ENCODE results near the gene PDHA1. TPM values are rescaled to one million over a fixed set of nuclear protein-coding genes. Genes with fewer than 3 reads are reported as not detected.

The PDHA1 gene
- total RNA-seq, 4 donors from 2014 or later, result 45.6 to 99.6 (median 72.2) TPM

DNA sequence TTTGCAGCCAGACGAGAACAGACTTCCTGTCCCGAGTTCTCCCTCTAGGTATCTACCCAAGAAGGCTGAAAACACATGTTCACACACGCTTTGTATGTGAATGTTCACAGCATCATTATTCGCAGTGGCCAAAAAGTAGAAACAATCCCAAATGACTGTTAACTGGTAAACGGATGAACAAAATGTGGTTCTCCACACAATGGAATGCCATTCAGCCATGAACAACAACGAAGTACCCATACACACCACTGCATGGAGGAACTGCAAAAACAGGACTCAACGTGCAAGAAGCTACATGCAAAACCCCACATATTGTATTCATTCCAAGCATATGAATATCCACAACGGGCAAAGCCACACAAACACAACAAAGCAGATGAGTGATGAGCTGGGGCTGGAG is 45.0 kb downstream of the PDHA1 start:
- no peak for TF ChIP-seq POLR2A (IDR thresholded peaks at IDR 0.05)
- TF ChIP-seq, protein P1, sequence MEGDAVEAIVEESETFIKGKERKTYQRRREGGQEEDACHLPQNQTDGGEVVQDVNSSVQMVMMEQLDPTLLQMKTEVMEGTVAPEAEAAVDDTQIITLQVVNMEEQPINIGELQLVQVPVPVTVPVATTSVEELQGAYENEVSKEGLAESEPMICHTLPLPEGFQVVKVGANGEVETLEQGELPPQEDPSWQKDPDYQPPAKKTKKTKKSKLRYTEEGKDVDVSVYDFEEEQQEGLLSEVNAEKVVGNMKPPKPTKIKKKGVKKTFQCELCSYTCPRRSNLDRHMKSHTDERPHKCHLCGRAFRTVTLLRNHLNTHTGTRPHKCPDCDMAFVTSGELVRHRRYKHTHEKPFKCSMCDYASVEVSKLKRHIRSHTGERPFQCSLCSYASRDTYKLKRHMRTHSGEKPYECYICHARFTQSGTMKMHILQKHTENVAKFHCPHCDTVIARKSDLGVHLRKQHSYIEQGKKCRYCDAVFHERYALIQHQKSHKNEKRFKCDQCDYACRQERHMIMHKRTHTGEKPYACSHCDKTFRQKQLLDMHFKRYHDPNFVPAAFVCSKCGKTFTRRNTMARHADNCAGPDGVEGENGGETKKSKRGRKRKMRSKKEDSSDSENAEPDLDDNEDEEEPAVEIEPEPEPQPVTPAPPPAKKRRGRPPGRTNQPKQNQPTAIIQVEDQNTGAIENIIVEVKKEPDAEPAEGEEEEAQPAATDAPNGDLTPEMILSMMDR (IDR thresholded peaks at IDR 0.05), result no peak
- Histone ChIP-seq H3K4me3 (no peak overlapping the region), H3K9me3 (no peaks in the 10 kb centered on the region), H3K27me3 (no peaks in the 10 kb centered on the region), H3K27ac (no peak overlapping the region), H3K36me3 (no peaks in the 10 kb centered on the region), H3K4me1 (no peaks in the 10 kb centered on the region)
- WGBS, 2 donors, result 75 to 76% methylated on average over 7 to 8 of the region's 8 CpGs
- no peak for DNase-seq (ENCODE audit: low spot score in 2 of 2)

DNA sequence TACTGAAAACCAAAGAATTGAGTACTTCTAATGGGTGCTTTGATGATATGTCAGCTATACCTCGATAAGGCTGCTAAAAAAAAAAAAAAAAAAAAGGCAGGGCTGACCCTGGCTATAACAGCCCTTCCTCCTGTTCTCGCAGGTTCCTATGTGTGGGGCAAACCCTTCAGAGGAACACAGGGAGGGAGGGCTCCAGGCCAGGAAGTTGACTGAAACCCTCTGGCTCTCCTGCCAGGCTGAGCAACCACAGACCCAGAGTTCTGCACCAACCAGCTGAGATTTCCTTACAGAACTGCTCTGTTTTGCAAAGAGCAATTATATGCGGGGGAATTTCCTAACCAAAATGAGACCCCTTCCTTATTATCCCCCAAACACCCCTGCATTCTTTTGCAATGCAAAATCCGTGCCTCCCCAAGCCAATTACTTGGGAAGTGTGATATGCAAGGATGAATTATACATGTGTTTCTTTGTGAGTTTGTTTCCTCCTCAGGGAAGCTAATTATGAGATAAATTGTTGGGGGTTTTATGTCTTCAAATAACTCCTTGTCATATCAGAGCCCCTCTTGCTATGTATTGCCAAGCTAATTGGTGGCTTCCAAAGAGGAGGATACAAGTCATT is 45.6 kb downstream of the PDHA1 start:
- H3K27ac ChIP-seq, result no peak overlapping the region
- no peaks in the 10 kb centered on the region for H3K4me1 ChIP-seq
- H3K9me3 ChIP-seq, result no peaks in the 10 kb centered on the region
- H3K4me3 ChIP-seq, result no peak overlapping the region
- no peak for DNase-seq (ENCODE audit: low spot score in 2 of 2)
- 19 to 54% methylated on average over 4 of the region's 4 CpGs for WGBS, 2 donors
- no peaks in the 10 kb centered on the region for H3K27me3 ChIP-seq
- no peaks in the 10 kb centered on the region for H3K36me3 ChIP-seq
- TF ChIP-seq POLR2A (IDR thresholded peaks at IDR 0.05), result no peak
- TF ChIP-seq, protein P1 (IDR thresholded peaks at IDR 0.05), result no peak
- no peak for TF ChIP-seq EP300 (IDR thresholded peaks at IDR 0.05)

DNA sequence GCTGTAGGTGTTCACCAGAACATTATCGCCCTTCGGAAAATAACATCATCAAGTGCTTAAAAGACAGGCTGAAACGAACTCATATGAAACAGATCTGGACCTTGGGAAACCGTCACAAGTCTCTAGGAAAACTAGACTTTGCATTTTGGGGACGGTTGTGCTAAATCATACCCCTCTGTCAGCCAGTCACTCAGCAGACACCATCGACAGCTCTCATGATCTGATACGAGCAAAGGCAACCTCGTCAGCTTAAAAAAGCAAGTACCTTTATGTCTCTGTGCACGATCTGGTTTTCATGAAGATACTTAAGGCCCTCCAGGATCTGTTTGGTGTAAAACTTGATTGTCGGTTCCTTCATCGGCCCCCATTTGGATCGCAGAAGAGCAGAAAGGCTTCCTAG is 48.4 kb downstream of the PDHA1 start:
- no peak overlapping the region for H3K4me3 ChIP-seq
- DNase-seq (ENCODE audit: low spot score in 2 of 2), result no peak
- H3K36me3 ChIP-seq, result no peaks in the 10 kb centered on the region
- 82 to 90% methylated on average over 12 of the region's 12 CpGs for WGBS, 2 donors
- H3K4me1 ChIP-seq, result no peaks in the 10 kb centered on the region
- no peaks in the 10 kb centered on the region for H3K27me3 ChIP-seq
- TF ChIP-seq, protein P1 (IDR thresholded peaks at IDR 0.05), result no peak
- TF ChIP-seq EP300 (IDR thresholded peaks at IDR 0.05), result no peak
- TF ChIP-seq POLR2A (IDR thresholded peaks at IDR 0.05), result no peak
- H3K27ac ChIP-seq, result no peak overlapping the region
- H3K9me3 ChIP-seq, result no peaks in the 10 kb centered on the region

DNA sequence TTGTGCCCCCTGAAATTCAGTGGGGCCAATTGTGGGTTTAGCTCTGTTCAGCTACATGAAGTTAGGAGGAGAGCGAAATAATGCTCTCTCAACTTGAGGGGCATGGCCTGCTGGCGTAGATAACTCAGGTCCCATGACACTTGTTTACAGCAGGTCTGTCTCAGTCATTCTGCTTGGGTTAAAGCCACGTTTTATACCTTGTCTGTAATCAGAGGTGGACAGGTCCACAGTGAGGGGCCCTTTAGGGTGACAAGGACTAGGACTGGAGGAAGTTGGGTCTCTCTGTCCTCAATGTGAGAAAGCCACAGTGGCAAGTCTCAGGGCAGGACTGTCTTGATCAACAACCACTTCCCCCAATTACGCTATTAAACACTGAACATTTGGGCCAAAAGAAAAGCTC is 49.0 kb downstream of the PDHA1 start:
- no peaks in the 10 kb centered on the region for H3K27me3 ChIP-seq
- H3K36me3 ChIP-seq, result no peaks in the 10 kb centered on the region
- no peak for DNase-seq (ENCODE audit: low spot score in 2 of 2)
- H3K4me3 ChIP-seq, result no peak overlapping the region
- H3K27ac ChIP-seq, result no peak overlapping the region
- WGBS, 2 donors, result 79 to 83% methylated on average over 3 to 4 of the region's 4 CpGs
- H3K9me3 ChIP-seq, result no peaks in the 10 kb centered on the region
- H3K4me1 ChIP-seq, result no peaks in the 10 kb centered on the region
- no peak for TF ChIP-seq EP300 (IDR thresholded peaks at IDR 0.05)
- TF ChIP-seq, protein P1 (IDR thresholded peaks at IDR 0.05), result no peak
- TF ChIP-seq POLR2A (IDR thresholded peaks at IDR 0.05), result no peak

DNA sequence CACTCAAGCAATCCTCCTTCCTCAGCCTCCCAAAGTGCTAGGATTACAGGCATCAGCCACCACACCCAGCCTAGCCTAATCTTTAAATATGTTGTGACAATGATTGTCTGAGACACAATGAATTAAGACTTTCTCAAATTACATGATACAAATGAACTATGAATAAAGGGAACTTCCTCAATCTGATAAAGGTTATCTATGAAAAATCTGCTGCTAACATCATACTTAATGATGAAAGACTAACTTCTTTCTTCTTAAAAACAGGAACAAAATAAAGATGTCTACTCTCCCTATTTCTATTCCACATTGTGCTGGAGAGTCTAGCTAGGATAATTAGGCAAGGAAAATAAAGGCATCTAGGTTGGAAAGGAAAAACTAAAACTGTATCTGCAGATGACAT is 60.0 kb downstream of the PDHA1 start:
- H3K4me1 ChIP-seq, result no peaks in the 10 kb centered on the region
- no peak for DNase-seq (ENCODE audit: low spot score in 2 of 2)
- no peak for TF ChIP-seq POLR2A (IDR thresholded peaks at IDR 0.05)
- TF ChIP-seq EP300 (IDR thresholded peaks at IDR 0.05), result no peak
- TF ChIP-seq, protein P1 (IDR thresholded peaks at IDR 0.05), result no peak

More for the DNA sequence above, 60.0 kb downstream of the PDHA1 start:
- Histone ChIP-seq H3K9me3 (no peaks in the 10 kb centered on the region), H3K27me3 (no peaks in the 10 kb centered on the region), H3K27ac (no peak overlapping the region), H3K4me3 (no peak overlapping the region), H3K36me3 (no peaks in the 10 kb centered on the region)
